Nephron progenitor cell (in vitro differentiated cells): Measurements from ENCODE around the gene GP1BA.
A peak's percentile ranks its signal among the peaks of the same experiment; 100 is the strongest.

Experiments used
- DNase-seq: peaks from one replicate; pipeline ENCODE4 v3.0.0; 2021
- H3K27ac Mint-ChIP-seq: 2 replicates; pipeline ENCODE4 v1.8.0; 2021; ENCODE audit warnings: mild to moderate bottlenecking, moderate library complexity, mixed read lengths
- H3K27me3 Mint-ChIP-seq: 2 replicates; pipeline ENCODE4 v1.8.0; 2021; ENCODE audit warnings: mild to moderate bottlenecking, low read depth, mixed read lengths; ENCODE audit not compliant: poor library complexity
- H3K36me3 Mint-ChIP-seq: 2 replicates; pipeline ENCODE4 v1.8.0; 2021; ENCODE audit warnings: low read depth, mixed read lengths
- H3K4me1 Mint-ChIP-seq: 2 replicates; pipeline ENCODE4 v1.8.0; 2021; ENCODE audit warnings: mixed read lengths
- H3K4me3 Mint-ChIP-seq: 2 replicates; pipeline ENCODE4 v1.8.0; 2021; ENCODE audit warnings: mild to moderate bottlenecking, moderate library complexity, mixed read lengths
- H3K9me3 Mint-ChIP-seq: 2 replicates; pipeline ENCODE4 v1.8.0; 2021; ENCODE audit warnings: mild to moderate bottlenecking, moderate library complexity, mixed read lengths
- TF ChIP-seq, protein P1 (sequence below): fragments of 200-600 bp; sonication (generic); IDR thresholded peaks from 2 replicates; pipeline ENCODE4 v1.5.0; 2021; ENCODE audit warnings: antibody characterized with exemption

Gene GP1BA

DNA sequence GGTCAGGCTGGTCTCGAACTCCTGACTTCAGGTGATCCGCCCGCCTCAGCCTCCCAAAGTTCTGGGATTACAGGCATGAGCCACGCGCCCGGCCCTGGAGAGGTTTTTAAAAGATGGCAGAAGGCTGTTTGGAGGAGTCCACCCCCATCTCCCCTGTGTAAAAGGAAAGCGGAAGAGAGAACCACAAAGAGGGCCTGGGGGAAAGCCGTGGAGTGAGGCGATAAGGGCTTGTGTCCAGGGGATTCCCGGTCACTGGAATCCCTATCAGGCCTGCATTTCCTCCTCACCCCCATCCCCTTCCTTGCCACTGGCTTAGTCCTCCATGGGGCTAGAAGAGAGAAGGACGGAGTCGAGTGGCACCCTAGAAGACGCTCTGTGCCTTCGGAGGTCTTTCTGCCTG, at the start of gene GP1BA:
GP1BA (plus strand) TSS at position 315 of the 400 bp plus-strand sequence. CDS start 328 bp downstream, outside the sequence.
- peaks cover 8% of the 10 kb centered on the region for H3K27me3 Mint-ChIP-seq
- TF ChIP-seq, protein P1, sequence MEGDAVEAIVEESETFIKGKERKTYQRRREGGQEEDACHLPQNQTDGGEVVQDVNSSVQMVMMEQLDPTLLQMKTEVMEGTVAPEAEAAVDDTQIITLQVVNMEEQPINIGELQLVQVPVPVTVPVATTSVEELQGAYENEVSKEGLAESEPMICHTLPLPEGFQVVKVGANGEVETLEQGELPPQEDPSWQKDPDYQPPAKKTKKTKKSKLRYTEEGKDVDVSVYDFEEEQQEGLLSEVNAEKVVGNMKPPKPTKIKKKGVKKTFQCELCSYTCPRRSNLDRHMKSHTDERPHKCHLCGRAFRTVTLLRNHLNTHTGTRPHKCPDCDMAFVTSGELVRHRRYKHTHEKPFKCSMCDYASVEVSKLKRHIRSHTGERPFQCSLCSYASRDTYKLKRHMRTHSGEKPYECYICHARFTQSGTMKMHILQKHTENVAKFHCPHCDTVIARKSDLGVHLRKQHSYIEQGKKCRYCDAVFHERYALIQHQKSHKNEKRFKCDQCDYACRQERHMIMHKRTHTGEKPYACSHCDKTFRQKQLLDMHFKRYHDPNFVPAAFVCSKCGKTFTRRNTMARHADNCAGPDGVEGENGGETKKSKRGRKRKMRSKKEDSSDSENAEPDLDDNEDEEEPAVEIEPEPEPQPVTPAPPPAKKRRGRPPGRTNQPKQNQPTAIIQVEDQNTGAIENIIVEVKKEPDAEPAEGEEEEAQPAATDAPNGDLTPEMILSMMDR, result no peak
- H3K4me1 Mint-ChIP-seq, result peaks cover 21% of the 10 kb centered on the region
- peak within 1 kb of the TSS; percentile 68 for H3K27ac Mint-ChIP-seq
- DNase-seq, result no peak
- H3K9me3 Mint-ChIP-seq, result no peaks in the 10 kb centered on the region
- H3K36me3 Mint-ChIP-seq, result peaks cover 26% of the 10 kb centered on the region
- no peak within 1 kb of the TSS for H3K4me3 Mint-ChIP-seq

GRCh38 chr17:4884489-4884888, 47.6 kb upstream of the GP1BA start:
- Mint-ChIP-seq H3K4me3 (no peak overlapping the region), H3K4me1 (peaks cover 19% of the 10 kb centered on the region), H3K27ac (peak overlapping the region; percentile 50), H3K9me3 (no peaks in the 10 kb centered on the region), H3K27me3 (peaks cover 3% of the 10 kb centered on the region), H3K36me3 (peaks cover 18% of the 10 kb centered on the region)
- DNase-seq, result no peak
- TF ChIP-seq, protein P1, result no peak

- Mint-ChIP-seq H3K9me3 (no peaks in the 10 kb centered on the region), H3K27ac (no peak overlapping the region), H3K36me3 (peaks cover 18% of the 10 kb centered on the region), H3K27me3 (no peaks in the 10 kb centered on the region), H3K4me1 (peaks cover 12% of the 10 kb centered on the region), H3K4me3 (no peak overlapping the region)
- DNase-seq, result no peak
- TF ChIP-seq, protein P1, result no peak
Observed at GRCh38 chr17:4886830-4887229, 45.2 kb upstream of the GP1BA start.

- Mint-ChIP-seq H3K9me3 (no peaks in the 10 kb centered on the region), H3K4me3 (no peak overlapping the region), H3K27ac (no peak overlapping the region), H3K4me1 (peaks cover 17% of the 10 kb centered on the region), H3K36me3 (peaks cover 18% of the 10 kb centered on the region), H3K27me3 (no peaks in the 10 kb centered on the region)
- DNase-seq, result no peak
- TF ChIP-seq, protein P1, result no peak
Observed at GRCh38 chr17:4887581-4887980, 44.5 kb upstream of the GP1BA start.

- H3K27ac Mint-ChIP-seq, result no peak overlapping the region
- no peaks in the 10 kb centered on the region for H3K9me3 Mint-ChIP-seq
- peaks cover 40% of the 10 kb centered on the region for H3K4me1 Mint-ChIP-seq
- peaks cover 29% of the 10 kb centered on the region for H3K36me3 Mint-ChIP-seq
- H3K4me3 Mint-ChIP-seq, result no peak overlapping the region
- no peak for DNase-seq
- TF ChIP-seq, protein P1, result no peak
- H3K27me3 Mint-ChIP-seq, result peaks cover 4% of the 10 kb centered on the region
Observed at GRCh38 chr17:4891411-4892410, 40.4 kb upstream of the GP1BA start.
